Stimulated activated CD4-positive, alpha-beta T cell treated with anti-CD3 and anti-CD28 coated beads, Interleukin-1b, Interleukin-23, amount 100 ng/mL, for 24 hours (primary cell): ENCODE data around the gene MACO1.

ENCODE experiments used
- DNase-seq, 4 experiments: peaks; one replicate each; pipeline ENCODE4 v3.0.0-alpha.2; 2020; ENCODE audit warnings: low read depth in 4 of 4, low spot score in 1 of 4

The MACO1 gene

GRCh38 chr1:25520446-25521061 is 89.9 kb downstream of the MACO1 start:
- DNase-seq, result peak; percentile 48 to 57 (median 51)

- DNase-seq, result no peak
Measured at GRCh38 chr1:25522031-25522655, 91.4 kb downstream of the MACO1 start.

- DNase-seq, result no peak
Measured at GRCh38 chr1:25523542-25523941, 92.8 kb downstream of the MACO1 start.

- DNase-seq, result no peak
Measured at GRCh38 chr1:25524568-25525360, 94.1 kb downstream of the MACO1 start.

GRCh38 chr1:25525361-25525688 is 94.6 kb downstream of the MACO1 start:
- no peak for DNase-seq

- no peak for DNase-seq
Measured at GRCh38 chr1:25526753-25527152, 96.1 kb downstream of the MACO1 start.

- DNase-seq, result no peak
Measured at GRCh38 chr1:25527226-25527846, 96.6 kb downstream of the MACO1 start.

GRCh38 chr1:25527946-25528595 is 97.4 kb downstream of the MACO1 start:
- DNase-seq, result no peak

GRCh38 chr1:25528881-25529517 is 98.3 kb downstream of the MACO1 start:
- no peak for DNase-seq

GRCh38 chr1:25529518-25530185 is 99.0 kb downstream of the MACO1 start:
- DNase-seq, result no peak

GRCh38 chr1:25530186-25531081 is 99.7 kb downstream of the MACO1 start:
- no peak for DNase-seq

GRCh38 chr1:25531082-25531461 is 100.4 kb downstream of the MACO1 start:
- no peak for DNase-seq

- no peak for DNase-seq
Measured at GRCh38 chr1:25532970-25533369, 102.3 kb downstream of the MACO1 start.

GRCh38 chr1:25533775-25534409 is 103.2 kb downstream of the MACO1 start:
- no peak for DNase-seq

- DNase-seq, result no peak
Measured at GRCh38 chr1:25534410-25534788, 103.7 kb downstream of the MACO1 start.

- no peak for DNase-seq
Measured at GRCh38 chr1:25536124-25536523, 105.4 kb downstream of the MACO1 start.

- DNase-seq, result no peak
Measured at GRCh38 chr1:25537153-25537831, 106.6 kb downstream of the MACO1 start.

- no peak for DNase-seq
Measured at GRCh38 chr1:25538191-25538767, 107.6 kb downstream of the MACO1 start.
